IMR-90 (cell line): ENCODE data around the gene TELO2. TPM values are rescaled to one million over a fixed set of nuclear protein-coding genes. Genes with fewer than 3 reads are reported as not detected.

ENCODE experiments used
- ATAC-seq: fragments of 200-7000 bp; cut with Tn5 transposase; 2 replicates; pipeline ENCODE4 v1.9.1; 2020; ENCODE audit warnings: low read depth, mild to moderate bottlenecking, moderate library complexity
- BruUV-seq: library from RNA; stranded (reverse); fragments of 400-500 nt; replicated peaks from 2 replicates; lab custom pipeline; 2021; lab: Mats Ljungman, UMichigan
- CTCF ChIA-PET: fragments of 300-600 bp; formaldehyde crosslinking; extraction: SDS; loops from one replicate; lab custom pipeline; 2021; ENCODE audit warnings: antibody characterized with exemption; lab: Yijun Ruan, JAX
- POLR2A ChIA-PET: fragments of 300-600 bp; sonication (Branson Sonifier 250); formaldehyde crosslinking; loops from one replicate; lab custom pipeline; 2022; ENCODE audit warnings: antibody characterized with exemption; ENCODE audit not compliant: unreplicated experiment; lab: Charles Lee
- DNase-seq: peaks from one replicate; pipeline ENCODE4 v3.0.0; 2013
- H2AFZ ChIP-seq: replicated peaks from 2 replicates; pipeline ENCODE3; 2013; ENCODE audit warnings: low read length, mild to moderate bottlenecking; ENCODE audit not compliant: poor library complexity
- H2AK5ac ChIP-seq: 2 replicates; pipeline ENCODE4 v1.6.1; 2013; ENCODE audit warnings: low read depth, low read length, inconsistent platforms
- H2AK9ac ChIP-seq: replicated peaks from 2 replicates; pipeline ENCODE3; 2013; ENCODE audit warnings: mild to moderate bottlenecking, low read depth, low read length, moderate library complexity; ENCODE audit not compliant: poor library complexity
- H2BK120ac ChIP-seq: 2 replicates; pipeline ENCODE4 v1.6.1; 2013; ENCODE audit warnings: low read depth, low read length, inconsistent platforms
- H2BK15ac ChIP-seq: 3 replicates; pipeline ENCODE4 v1.6.1; 2013; ENCODE audit warnings: low read depth, low read length, inconsistent platforms
- H2BK20ac ChIP-seq: 2 replicates; pipeline ENCODE4 v1.6.1; 2013; ENCODE audit warnings: low read depth, mild to moderate bottlenecking, inconsistent platforms, low read length, moderate library complexity
- H2BK5ac ChIP-seq: 2 replicates; pipeline ENCODE4 v1.6.1; 2013; ENCODE audit warnings: mild to moderate bottlenecking, low read depth, low read length, inconsistent platforms; ENCODE audit not compliant: poor library complexity, severe bottlenecking
- H3K14ac ChIP-seq: replicated peaks from 2 replicates; pipeline ENCODE4 v1.6.1; 2013; ENCODE audit warnings: low read depth, low read length, inconsistent platforms
- H3K18ac ChIP-seq: 2 replicates; pipeline ENCODE4 v1.6.1; 2013; ENCODE audit warnings: low read depth, low read length, control low read depth
- H3K23ac ChIP-seq: 2 replicates; pipeline ENCODE4 v1.6.1; 2013; ENCODE audit warnings: low read depth, low read length, inconsistent platforms
- H3K27ac ChIP-seq: 2 replicates; pipeline ENCODE4 v1.5.1; 2013; ENCODE audit warnings: mild to moderate bottlenecking, control low read depth, low read length; ENCODE audit not compliant: insufficient read depth
- H3K27me3 ChIP-seq: 2 replicates; pipeline ENCODE4 v1.6.1; 2013; ENCODE audit warnings: low read length; ENCODE audit not compliant: control insufficient read depth, insufficient read depth
- H3K36me3 ChIP-seq: 2 replicates; pipeline ENCODE4 v1.6.1; 2013; ENCODE audit warnings: low read length, mixed read lengths; ENCODE audit not compliant: control insufficient read depth, insufficient read depth
- H3K4ac ChIP-seq: 2 replicates; pipeline ENCODE4 v1.6.1; 2013; ENCODE audit warnings: low read depth, low read length, inconsistent platforms
- H3K4me1 ChIP-seq: 2 replicates; pipeline ENCODE4 v1.6.1; 2013; ENCODE audit warnings: low read length, mixed read lengths; ENCODE audit not compliant: control insufficient read depth, insufficient read depth
- H3K4me2 ChIP-seq: 2 replicates; pipeline ENCODE4 v1.6.1; 2013; ENCODE audit warnings: low read depth, mild to moderate bottlenecking, control low read depth, low read length, moderate library complexity
- H3K4me3 ChIP-seq: 2 replicates; pipeline ENCODE4 v1.5.1; 2013; ENCODE audit warnings: low read depth, mild to moderate bottlenecking, control low read depth, low read length, moderate library complexity; ENCODE audit not compliant: insufficient read depth
- H3K56ac ChIP-seq: 2 replicates; pipeline ENCODE4 v1.6.1; 2013; ENCODE audit warnings: low read length, inconsistent platforms; ENCODE audit not compliant: insufficient read depth; ENCODE audit errors: extremely low read depth
- H3K79me1 ChIP-seq, 2 experiments: 2 replicates each; pipeline ENCODE4 v1.6.1; 2013; ENCODE audit warnings: low read length in 2 of 2, inconsistent platforms in 1 of 2, low read depth in 1 of 2
- H3K9ac ChIP-seq: 2 replicates; pipeline ENCODE4 v1.6.1; 2013; ENCODE audit warnings: low read depth, low read length, control low read depth
- H3K9me1 ChIP-seq: 2 replicates; pipeline ENCODE4 v1.6.1; 2013; ENCODE audit warnings: low read length, inconsistent platforms; ENCODE audit not compliant: insufficient read depth
- H3K9me3 ChIP-seq: 2 replicates; pipeline ENCODE4 v1.6.1; 2013; ENCODE audit warnings: low read length; ENCODE audit not compliant: control insufficient read depth, insufficient read depth
- H4K20me1 ChIP-seq: 2 replicates; pipeline ENCODE4 v1.6.1; 2013; ENCODE audit warnings: low read length, inconsistent platforms; ENCODE audit not compliant: insufficient read depth
- H4K5ac ChIP-seq: 2 replicates; pipeline ENCODE4 v1.6.1; 2013; ENCODE audit warnings: mild to moderate bottlenecking, low read depth, low read length, control low read depth
- H4K8ac ChIP-seq, 2 experiments: 2 replicates each; pipeline ENCODE4 v1.6.1; 2013; ENCODE audit warnings: low read depth in 2 of 2, low read length in 2 of 2, control low read depth in 1 of 2, inconsistent platforms in 1 of 2
- H4K91ac ChIP-seq: 2 replicates; pipeline ENCODE4 v1.6.1; 2013; ENCODE audit warnings: low read depth, low read length, inconsistent platforms; ENCODE audit not compliant: insufficient read depth
- BHLHE40 ChIP-seq: fragments of 150-350 bp; IDR thresholded peaks from 2 replicates; pipeline ENCODE4 v1.6.1; 2016; ENCODE audit warnings: mild to moderate bottlenecking, low read depth, low read length
- CHD1 ChIP-seq: IDR thresholded peaks from 2 replicates; pipeline ENCODE4 v1.6.1; 2012; ENCODE audit warnings: low read depth, low read length, improper control_type of control experiment
- CTCF ChIP-seq: conservative IDR thresholded peaks from 2 replicates; pipeline ENCODE4 v1.5.1; 2012; ENCODE audit warnings: mild to moderate bottlenecking, low read depth, low read length, improper control_type of control experiment
- MAFK ChIP-seq: IDR thresholded peaks from 2 replicates; pipeline ENCODE4 v1.6.1; 2012; ENCODE audit warnings: low read depth, low read length, improper control_type of control experiment
- MXI1 ChIP-seq: IDR thresholded peaks from 2 replicates; pipeline ENCODE4 v1.6.1; 2012; ENCODE audit warnings: low read depth, mild to moderate bottlenecking, low read length, moderate library complexity, borderline replicate concordance
- RAD21 ChIP-seq: IDR thresholded peaks from 2 replicates; pipeline ENCODE4 v1.6.1; 2012; ENCODE audit warnings: low read length, improper control_type of control experiment
- SMC3 ChIP-seq: fragments of 150-350 bp; IDR thresholded peaks from 2 replicates; pipeline ENCODE4 v1.6.1; 2016; ENCODE audit warnings: low read depth, mild to moderate bottlenecking, antibody characterized with exemption, low read length, moderate library complexity
- USF2 ChIP-seq: fragments of 150-350 bp; IDR thresholded peaks from 2 replicates; pipeline ENCODE4 v1.6.1; 2017; ENCODE audit warnings: mild to moderate bottlenecking, antibody characterized with exemption, low read length, low read depth
- WGBS, 2 experiments: methylation state at CpG; one replicate each; pipeline versions ENCODE4 v1.1.5 to v1.1.7; 2013; ENCODE audit warnings: missing lambda C conversion rate in 2 of 2; ENCODE audit not compliant: insufficient read length in 1 of 2; ENCODE audit errors: extremely low coverage in 2 of 2; 5-methylcytosine and 5-hydroxymethylcytosine counted together
- dilution Hi-C: fragments of 300-500 bp; cut with HindIII; formaldehyde crosslinking; loops from one replicate; pipeline ENCODE4 v1.14.3; 2018; ENCODE audit warnings: low sequenced_read_pairs; ENCODE audit not compliant: unreplicated experiment
- in situ Hi-C: fragments of 300-500 bp; cut with MboI; formaldehyde crosslinking; loops from 3 replicates; pipeline ENCODE4 v1.14.3; 2019; ENCODE audit warnings: low sequenced_read_pairs, inconsistent platforms, mixed read lengths
- intact Hi-C: fragments of 100-400 bp; cut with micrococcal nuclease; formaldehyde crosslinking; loops from 2 replicates; pipeline ENCODE4 v1.10.0; 2022
- polyA plus RNA-seq, 3 experiments: library from polyadenylated mRNA; depleted of rRNA; stranded (reverse); fragments of >200 nt; gene quantifications; 2 replicates each; pipeline ENCODE4 v1.2.3, GENCODE V29; 2012; ENCODE audit warnings: low replicate concordance in 1 of 3
- total RNA-seq: library from RNA; depleted of rRNA; stranded (reverse); fragments of >200 nt; gene quantifications from 2 replicates; pipeline ENCODE4 v1.2.3, GENCODE V29; 2012

Gene TELO2
- total and polyA plus RNA-seq, 2 of the 4 experiments (the other 2 are of a cell fraction): 6.6 to 26.6 TPM

GRCh38 chr16:1520461-1520860 is 27.3 kb downstream of the TELO2 start:
- Histone ChIP-seq H3K4me3 (no peak overlapping the region), H2BK5ac (no peak overlapping the region), H3K4ac (no peak overlapping the region), H2AK9ac (no peak overlapping the region), H2AK5ac (no peak overlapping the region), H3K56ac (no peak overlapping the region), H2AFZ (no peak overlapping the region), H4K5ac (no peak overlapping the region), H3K27me3 (no peaks in the 10 kb centered on the region), H2BK120ac (no peak overlapping the region), H3K79me1 (no peaks in the 10 kb centered on the region), H3K4me1 (no peaks in the 10 kb centered on the region), H3K9me3 (no peaks in the 10 kb centered on the region), H3K9ac (no peak overlapping the region), H3K23ac (no peak overlapping the region), H3K9me1 (no peaks in the 10 kb centered on the region), H3K18ac (no peak overlapping the region), H3K36me3 (peaks cover 12% of the 10 kb centered on the region), H4K91ac (no peak overlapping the region), H3K14ac (no peak overlapping the region), H3K27ac (no peak overlapping the region), H2BK15ac (no peak overlapping the region), H4K20me1 (no peaks in the 10 kb centered on the region), H2BK20ac (no peak overlapping the region), H3K4me2 (no peak overlapping the region), H4K8ac (no peak overlapping the region)
- in situ Hi-C loops: no loop called here
- no peak for ATAC-seq
- BruUV-seq: no TSS peak
- no peak for DNase-seq
- ChIA-PET POLR2A (no interaction called here), CTCF (no interaction called here)
- intact Hi-C loops: no loop called here
- WGBS, 2 experiments: 98% methylated on average over 9 of the region's 19 CpGs; no CpG with 5 or more reads in 1 of the 2 experiments
- dilution Hi-C loops: no loop called here
- TF ChIP-seq CTCF (no peak), RAD21 (no peak), SMC3 (no peak), CHD1 (no peak), MXI1 (no peak), MAFK (no peak), BHLHE40 (no peak), USF2 (no peak)
